ENCODE data around the gene MAD1L1.

DNA sequence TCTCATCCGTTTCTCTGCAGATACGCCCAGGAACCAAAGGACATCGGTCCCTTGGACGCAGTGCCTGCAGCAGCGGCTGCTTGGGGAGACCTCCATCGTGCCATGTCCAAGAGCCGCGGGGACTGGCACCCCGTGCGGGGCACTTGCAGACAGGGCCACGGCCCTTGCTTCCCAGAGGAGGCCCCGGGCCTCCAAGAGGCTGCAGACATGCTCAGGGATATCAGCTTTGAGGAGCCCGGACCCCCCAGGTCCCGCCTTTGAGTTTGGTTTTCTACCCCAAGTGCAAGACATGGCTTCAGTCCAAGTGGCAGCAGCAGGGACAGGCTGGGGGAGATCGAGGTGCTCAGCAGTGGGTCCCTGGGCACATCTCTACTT is 283.1 kb downstream of the MAD1L1 start:
- TF ChIP-seq, protein P1, sequence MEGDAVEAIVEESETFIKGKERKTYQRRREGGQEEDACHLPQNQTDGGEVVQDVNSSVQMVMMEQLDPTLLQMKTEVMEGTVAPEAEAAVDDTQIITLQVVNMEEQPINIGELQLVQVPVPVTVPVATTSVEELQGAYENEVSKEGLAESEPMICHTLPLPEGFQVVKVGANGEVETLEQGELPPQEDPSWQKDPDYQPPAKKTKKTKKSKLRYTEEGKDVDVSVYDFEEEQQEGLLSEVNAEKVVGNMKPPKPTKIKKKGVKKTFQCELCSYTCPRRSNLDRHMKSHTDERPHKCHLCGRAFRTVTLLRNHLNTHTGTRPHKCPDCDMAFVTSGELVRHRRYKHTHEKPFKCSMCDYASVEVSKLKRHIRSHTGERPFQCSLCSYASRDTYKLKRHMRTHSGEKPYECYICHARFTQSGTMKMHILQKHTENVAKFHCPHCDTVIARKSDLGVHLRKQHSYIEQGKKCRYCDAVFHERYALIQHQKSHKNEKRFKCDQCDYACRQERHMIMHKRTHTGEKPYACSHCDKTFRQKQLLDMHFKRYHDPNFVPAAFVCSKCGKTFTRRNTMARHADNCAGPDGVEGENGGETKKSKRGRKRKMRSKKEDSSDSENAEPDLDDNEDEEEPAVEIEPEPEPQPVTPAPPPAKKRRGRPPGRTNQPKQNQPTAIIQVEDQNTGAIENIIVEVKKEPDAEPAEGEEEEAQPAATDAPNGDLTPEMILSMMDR (IDR thresholded peaks at IDR 0.05) = no peak
- no peak for TF ChIP-seq POLR2A (IDR thresholded peaks at IDR 0.05)
